ENCODE data around the gene CCL18. TPM values are rescaled to one million over a fixed set of nuclear protein-coding genes. Genes with fewer than 3 reads are reported as not detected.

Gene CCL18
- total and polyA plus RNA-seq, 2 of the 8 experiments (the other 6 are each of a cell fraction or from before 2014, with no cell fraction given), result not detected

DNA sequence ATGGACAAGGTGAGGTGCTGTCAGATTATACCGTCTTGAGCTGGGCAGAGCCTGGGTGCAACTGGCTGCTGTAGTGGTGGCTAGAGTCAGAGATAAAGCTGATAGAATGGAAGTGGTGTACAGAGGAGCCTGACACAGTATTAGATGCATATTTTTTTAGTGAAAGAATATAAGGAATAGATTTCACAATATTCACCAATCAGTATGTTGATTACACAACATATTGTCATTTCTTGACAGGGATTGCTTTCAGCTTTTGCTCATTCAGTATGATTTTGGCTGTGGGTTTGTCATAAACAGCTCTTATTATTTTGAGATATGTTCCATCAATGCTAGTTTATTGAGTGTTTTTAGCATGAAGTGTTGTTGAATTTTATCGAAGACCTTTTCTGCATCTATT is 44.6 kb upstream of the CCL18 start:
- Histone ChIP-seq H3K27me3 (replicated peaks in 1 of 4; ENCODE audit: control insufficient read depth in 3 of 4, extremely low read depth in 1 of 4, insufficient read depth in 3 of 4, low read length in 3 of 4) (no peaks in the 10 kb centered on the region), H3K79me2 (ENCODE audit: control insufficient read depth in 1 of 2, insufficient read depth in 2 of 2, low read length in 2 of 2) (no peaks in the 10 kb centered on the region), H4K5ac (ENCODE audit: insufficient read length, low read depth, low read length) (no peak overlapping the region), H4K8ac (ENCODE audit: extremely low read depth, insufficient read depth, low read length) (no peak overlapping the region), H3K56ac (replicated peaks; ENCODE audit: insufficient read length, low read depth, low read length) (no peak overlapping the region), H4K91ac (replicated peaks; ENCODE audit: insufficient read length, low read length) (no peak overlapping the region), H3K4me2 (ENCODE audit: insufficient read depth in 1 of 2, low read depth in 2 of 2, low read length in 2 of 2) (no peak overlapping the region), H2AFZ (ENCODE audit: low read length) (no peak overlapping the region), H2BK15ac (ENCODE audit: low read length) (no peak overlapping the region), H2BK5ac (ENCODE audit: low read depth, low read length) (no peak overlapping the region), H4K20me1 (replicated peaks in 1 of 2; ENCODE audit: control insufficient read depth in 1 of 2, insufficient read depth in 2 of 2, low read length in 2 of 2) (no peaks in the 10 kb centered on the region), H3K18ac (ENCODE audit: extremely low read depth, low read length) (no peak overlapping the region), H3K9ac (replicated peaks in 1 of 4; ENCODE audit: extremely low read depth in 1 of 4, low read depth in 3 of 4, low read length in 3 of 4) (no peak overlapping the region), H3K14ac (ENCODE audit: insufficient read length) (no peak overlapping the region), H2BK20ac (ENCODE audit: low read length) (no peak overlapping the region), H3K23ac (ENCODE audit: insufficient read length) (no peak overlapping the region), H3K23me2 (ENCODE audit: low read depth, low read length) (no peaks in the 10 kb centered on the region), H3K36me3 (ENCODE audit: control insufficient read depth in 2 of 4, insufficient read depth in 4 of 4, low read length in 3 of 4) (no peaks in the 10 kb centered on the region), H2BK12ac (ENCODE audit: low read depth, low read length) (no peak overlapping the region), H3K9me3 (ENCODE audit: insufficient read depth in 2 of 2, low read depth in 1 of 2, low read length in 1 of 2) (peaks cover 0 to 3% of the 10 kb centered on the region in 2 experiments; a peak in 2 of 4 replicates), H2BK120ac (replicated peaks; ENCODE audit: low read depth, low read length) (no peak overlapping the region), H3K4me1 (replicated peaks in 1 of 4; ENCODE audit: control insufficient read depth in 3 of 4, insufficient read depth in 4 of 4, low read length in 3 of 4) (no peaks in the 10 kb centered on the region), H3K4me3 (ENCODE audit: extremely low read depth in 1 of 4, insufficient read depth in 2 of 4, low read depth in 3 of 4, low read length in 4 of 4) (no peak overlapping the region), H3K79me1 (ENCODE audit: low read depth, low read length) (no peaks in the 10 kb centered on the region), H3K4ac (replicated peaks; ENCODE audit: insufficient read length, low read depth, low read length) (no peak overlapping the region), H2AK5ac (ENCODE audit: low read depth, low read length) (no peak overlapping the region), H3K27ac (ENCODE audit: low read depth, low read length) (no peak overlapping the region)
- no peak for DNase-seq (ENCODE audit: low read depth in 1 of 2, low spot score in 2 of 2)
- TF ChIP-seq RBBP5 (IDR thresholded peaks at IDR 0.05; ENCODE audit: borderline replicate concordance, low read depth, low read length) (no peak), SUZ12 (IDR thresholded peaks at IDR 0.05; ENCODE audit: low read length) (no peak), EP300 (IDR thresholded peaks at IDR 0.05; ENCODE audit: borderline replicate concordance in 1 of 2, low read depth in 2 of 2, low read length in 2 of 2) (no peak)
- CTCF ChIA-PET (ENCODE audit: partially characterized antibody), result interaction anchor here (0.5 to 1.7 kb wide), 3 partner anchors 9 to 188 kb away, joined by 3 to 5 read pairs (median 4); no protein-coding TSS in a partner anchor
- POLR2A ChIA-PET (ENCODE audit: partially characterized antibody), result no interaction called here
- WGBS, 2 experiments (ENCODE audit: extremely low coverage in 1 of 2, insufficient coverage in 1 of 2, insufficient read length in 1 of 2, insufficient replicate concordance in 2 of 2, low coverage in 1 of 2, low lambda C conversion rate in 2 of 2, missing lambda C conversion rate in 1 of 2), result 96% methylated on average over 2 of the region's 2 CpGs; no CpG with 5 or more reads in 1 of the 2 experiments
- no peak for FAIRE-seq

All from H1 (cell line).